ENCODE measurements around the gene CDH6.

CDH6 gene

GRCh38 chr5:31208043-31208442 lies 14.6 kb downstream of the CDH6 start:
- no peak for DNase-seq

GRCh38 chr5:31209334-31209733 lies 15.8 kb downstream of the CDH6 start:
- no peak for DNase-seq

GRCh38 chr5:31211098-31211497 lies 17.6 kb downstream of the CDH6 start:
- DNase-seq: no peak

DNA sequence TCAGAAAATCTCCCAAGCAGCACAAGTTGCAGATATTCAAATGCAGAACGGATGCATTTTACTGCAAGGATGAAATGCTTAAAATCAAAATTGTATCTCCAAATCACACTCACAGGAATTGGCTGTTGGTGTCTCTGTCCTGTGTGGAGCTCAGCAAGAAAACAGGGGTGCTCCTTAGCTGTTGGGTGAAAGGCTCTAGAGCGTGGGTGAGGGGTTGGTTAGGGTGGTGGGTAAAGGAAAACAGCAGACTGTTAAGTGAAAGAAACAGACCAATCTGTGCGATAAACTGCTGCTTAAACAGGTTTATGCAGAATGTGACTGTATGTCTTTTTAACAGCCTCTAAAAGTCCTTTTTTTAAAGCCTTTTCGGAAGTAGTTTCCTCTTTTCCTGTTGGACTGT lies 19.8 kb downstream of the CDH6 start:
- DNase-seq: no peak

DNA sequence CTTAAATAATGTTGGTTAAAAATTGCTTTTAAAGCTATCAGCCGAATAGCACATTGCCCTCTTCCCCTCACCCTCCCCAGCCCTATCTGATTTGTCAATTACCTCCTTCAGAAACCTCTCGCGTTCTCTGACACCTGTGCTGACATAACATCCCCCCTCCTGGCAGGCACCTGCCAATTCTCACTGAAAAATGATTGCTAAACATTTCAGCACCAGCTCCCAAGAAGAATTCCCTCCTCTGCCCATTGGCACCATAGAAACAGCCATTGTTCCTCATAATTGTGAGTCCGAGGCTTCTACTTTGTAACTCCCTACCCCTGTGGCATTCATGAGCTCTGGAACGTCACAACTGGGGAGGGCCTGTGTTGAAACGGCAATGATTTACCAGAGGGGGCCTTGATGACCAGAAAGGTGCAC lies 20.2 kb downstream of the CDH6 start:
- DNase-seq: no peak

- no peak for DNase-seq
Observed at GRCh38 chr5:31214229-31214628, 20.7 kb downstream of the CDH6 start.

- no peak for DNase-seq
Observed at GRCh38 chr5:31215236-31215635, 21.8 kb downstream of the CDH6 start.

DNA sequence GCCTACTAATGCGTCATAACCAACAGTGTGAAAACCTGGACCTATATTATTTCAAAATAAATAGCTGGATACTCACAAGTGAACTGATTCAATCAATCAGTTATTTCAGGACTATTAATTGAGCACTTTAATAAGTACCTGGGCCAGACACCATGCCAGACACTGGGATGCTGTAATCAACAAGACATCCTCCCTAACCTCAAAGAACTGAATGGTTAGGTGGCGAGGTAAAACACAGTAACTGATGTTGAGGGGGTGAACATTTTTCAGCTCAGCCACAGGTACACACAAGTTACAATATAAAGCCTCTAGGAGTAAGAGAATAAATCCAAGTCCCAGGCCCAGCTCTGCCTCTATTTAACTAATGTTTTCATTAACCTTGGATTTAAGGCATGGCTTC lies 24.0 kb downstream of the CDH6 start:
- DNase-seq: no peak

DNA sequence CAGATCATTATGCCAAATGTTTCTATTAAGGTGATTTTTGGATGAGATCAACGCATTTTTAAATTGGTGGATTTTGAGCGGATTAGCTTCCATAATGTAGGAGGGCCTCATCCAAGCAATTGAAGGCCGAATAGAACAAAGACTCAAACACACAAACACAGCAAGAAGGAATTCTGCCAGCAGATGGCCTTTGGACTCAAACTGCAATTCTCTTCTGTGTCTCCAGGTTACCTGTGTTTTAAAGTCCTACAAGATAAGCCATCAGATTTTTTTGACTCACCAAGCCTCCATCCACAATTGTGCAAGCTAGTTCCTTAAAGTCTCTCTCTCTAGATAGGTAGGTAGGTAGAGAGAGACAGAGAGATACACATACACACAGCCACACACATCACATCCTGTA lies 25.5 kb downstream of the CDH6 start:
- DNase-seq: no peak

DNA sequence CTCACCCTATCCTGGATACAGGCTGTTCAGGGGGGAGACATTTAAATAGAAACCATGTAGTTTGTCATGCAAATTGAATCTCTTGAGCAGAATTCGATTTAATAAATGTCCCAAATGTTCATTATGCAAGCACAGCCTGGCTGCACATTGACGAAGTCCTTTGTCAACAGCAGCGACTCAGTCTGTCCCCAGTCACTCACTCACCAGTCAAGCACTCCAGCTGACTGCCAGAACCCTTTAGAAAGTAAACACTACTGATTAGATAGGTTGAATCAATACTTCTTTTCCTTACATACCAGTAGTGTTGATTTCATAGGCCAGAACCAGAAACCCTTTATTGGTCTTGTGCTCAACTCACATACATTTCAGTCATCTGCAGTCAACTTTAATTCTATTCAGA lies 27.5 kb downstream of the CDH6 start:
- no peak for DNase-seq

- DNase-seq: no peak
Observed at GRCh38 chr5:31225118-31225517, 31.6 kb downstream of the CDH6 start.

DNA sequence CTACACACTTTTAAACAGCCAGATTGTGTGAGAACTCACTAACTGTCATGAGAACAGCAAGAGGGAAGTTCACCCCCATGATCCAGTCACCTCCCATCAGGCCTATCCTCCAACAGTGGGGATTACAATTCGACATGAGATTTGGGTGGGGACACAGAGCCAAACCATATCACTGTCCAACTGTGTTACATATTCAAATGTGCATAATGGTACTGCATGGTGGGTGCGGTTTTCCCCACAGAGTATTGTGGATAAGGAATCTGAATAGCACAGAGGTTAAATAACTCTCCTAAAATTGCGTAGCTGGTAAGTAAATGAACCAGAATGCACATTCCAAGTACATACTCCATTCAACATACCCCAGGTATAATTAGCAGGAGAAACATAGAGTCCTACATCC lies 32.1 kb downstream of the CDH6 start:
- DNase-seq: no peak

DNA sequence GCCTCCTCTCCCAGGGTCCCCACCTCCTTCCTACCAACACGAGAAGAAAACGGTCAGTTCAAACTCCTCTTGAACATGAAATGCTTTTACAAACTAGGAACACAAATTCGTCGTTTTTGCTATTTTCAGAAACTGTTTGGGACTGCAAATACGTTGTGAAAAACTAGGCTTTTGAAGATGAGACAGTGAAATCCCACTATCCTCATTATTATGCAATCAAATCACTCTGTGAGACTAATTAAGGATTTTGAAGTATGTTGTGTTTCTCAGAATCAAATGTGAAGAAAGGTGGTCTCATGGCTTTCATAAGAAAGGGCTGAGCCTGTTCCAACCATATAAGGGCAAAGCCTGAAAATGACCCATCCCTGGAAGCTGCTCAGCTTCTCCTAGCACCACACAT lies 33.2 kb downstream of the CDH6 start:
- no peak for DNase-seq

DNA sequence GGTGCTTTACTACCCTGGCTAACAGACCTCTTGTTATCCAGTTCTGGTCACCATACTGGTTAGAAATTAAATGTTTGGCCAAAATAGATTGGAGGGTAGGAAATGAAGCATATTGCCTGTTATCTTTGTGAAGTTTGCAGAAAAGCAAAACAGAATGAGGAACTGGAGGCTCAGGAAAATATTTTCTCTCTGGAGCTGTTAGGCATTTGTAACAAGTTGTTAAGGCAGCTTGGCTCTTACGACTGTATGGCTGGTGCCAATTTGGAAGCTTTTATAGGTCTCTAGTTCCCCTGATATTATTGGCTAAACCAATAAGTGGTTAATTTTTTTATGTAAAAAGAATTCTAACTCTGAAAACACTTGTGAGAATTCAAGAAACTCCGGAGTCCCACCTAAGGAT lies 35.8 kb downstream of the CDH6 start:
- no peak for DNase-seq

GRCh38 chr5:31231177-31231838 lies 37.8 kb downstream of the CDH6 start:
- no peak for DNase-seq

- no peak for DNase-seq
Observed at GRCh38 chr5:31232273-31232888, 38.9 kb downstream of the CDH6 start.

DNA sequence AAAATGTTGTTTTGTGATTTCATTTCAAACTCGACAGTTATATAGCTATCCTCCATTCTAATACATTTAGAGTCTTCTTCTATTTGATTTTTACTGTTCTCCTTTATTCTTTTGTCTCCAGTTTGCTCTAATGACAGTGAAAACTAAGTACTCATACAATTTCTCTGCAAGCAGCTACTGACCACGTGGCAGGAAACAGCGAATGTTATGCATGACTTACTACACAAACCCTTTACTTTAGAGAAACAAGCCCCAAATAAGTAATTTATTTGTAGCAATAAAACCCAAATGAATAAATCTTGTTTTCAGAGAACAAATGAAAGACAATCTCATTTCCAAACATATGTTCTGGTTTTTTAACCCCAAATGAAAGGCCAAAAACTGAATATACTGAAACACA lies 41.9 kb downstream of the CDH6 start:
- no peak for DNase-seq

DNA sequence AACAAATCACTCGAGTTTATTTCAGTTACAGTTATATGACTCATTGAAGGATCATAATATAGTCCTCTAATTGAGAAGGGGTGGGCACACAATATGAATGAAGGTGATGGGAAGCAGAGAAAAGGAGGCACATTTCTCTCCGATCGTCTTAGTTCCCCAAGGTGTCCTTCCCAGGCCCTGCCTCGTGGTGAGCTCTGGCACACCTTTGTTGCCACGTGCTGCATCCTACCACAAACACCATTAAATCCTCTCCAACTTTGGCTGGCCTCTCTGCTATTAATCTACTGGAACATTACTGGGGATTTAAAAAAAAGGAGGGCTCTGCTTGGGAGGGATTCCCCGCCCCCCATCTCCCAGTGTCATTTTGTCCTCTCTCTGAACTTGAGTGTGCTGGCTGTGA lies 42.9 kb downstream of the CDH6 start:
- DNase-seq: no peak

- DNase-seq: no peak
Observed at GRCh38 chr5:31237174-31237573, 43.7 kb downstream of the CDH6 start.

DNA sequence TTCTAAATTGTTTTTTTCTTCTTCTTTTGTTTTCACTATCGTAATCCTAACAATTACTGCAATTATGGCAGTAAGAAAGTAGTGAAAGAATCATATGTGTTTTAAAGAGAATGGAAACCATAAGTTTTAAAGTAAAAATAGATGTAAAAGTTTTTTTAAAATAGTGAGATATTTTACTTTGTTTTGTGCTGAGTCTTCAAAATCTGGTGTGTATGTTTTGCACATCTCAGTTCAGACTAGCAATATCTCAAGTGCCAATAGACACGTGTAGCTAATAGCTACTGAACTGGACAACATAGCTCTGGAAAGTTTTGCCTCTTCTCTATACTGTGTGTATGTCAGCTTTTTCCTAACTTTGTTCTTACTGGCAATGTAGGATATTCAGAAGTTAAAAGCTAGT lies 45.0 kb downstream of the CDH6 start:
- DNase-seq: no peak

- no peak for DNase-seq
Observed at GRCh38 chr5:31244921-31245320, 51.4 kb downstream of the CDH6 start.

- no peak for DNase-seq
Observed at GRCh38 chr5:31247381-31247780, 53.9 kb downstream of the CDH6 start.

DNA sequence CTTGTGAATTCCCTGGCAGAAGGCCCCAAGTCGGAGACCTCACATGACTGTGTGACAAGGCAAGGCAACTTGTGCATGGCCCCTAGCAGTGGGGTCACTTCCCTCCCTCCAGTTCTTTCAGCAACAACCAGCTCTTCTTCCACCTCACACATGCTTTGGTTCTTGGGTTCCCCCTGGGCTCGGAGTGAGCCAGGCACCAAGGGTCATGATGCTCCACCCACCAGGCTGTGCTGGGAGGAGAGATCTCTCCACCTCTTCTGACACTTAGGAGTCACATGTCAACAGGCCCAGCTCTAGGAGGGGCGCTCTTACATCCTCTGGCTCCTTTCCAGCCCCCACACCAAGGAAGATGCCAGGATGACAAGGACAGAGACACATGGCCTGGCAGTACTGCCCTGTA lies 56.7 kb downstream of the CDH6 start:
- DNase-seq: no peak

DNA sequence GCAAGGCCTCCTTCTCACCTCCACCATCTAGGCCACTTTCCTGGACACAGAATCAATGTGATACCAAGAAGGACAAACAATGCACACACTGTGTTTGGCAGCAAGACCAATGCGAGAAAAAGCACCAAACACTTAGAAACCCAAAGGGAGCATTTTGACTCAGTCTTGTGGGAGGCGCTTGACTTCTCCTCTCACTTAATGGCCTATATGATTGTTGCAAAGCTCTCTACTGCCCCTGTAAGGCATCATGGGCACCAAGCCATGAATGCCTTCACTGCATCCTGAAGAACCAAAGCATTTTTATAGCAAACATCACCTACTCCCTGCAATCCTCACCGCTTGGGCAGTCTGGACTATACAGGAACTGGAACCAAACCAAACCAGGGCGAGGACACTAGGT lies 57.5 kb downstream of the CDH6 start:
- no peak for DNase-seq

DNA sequence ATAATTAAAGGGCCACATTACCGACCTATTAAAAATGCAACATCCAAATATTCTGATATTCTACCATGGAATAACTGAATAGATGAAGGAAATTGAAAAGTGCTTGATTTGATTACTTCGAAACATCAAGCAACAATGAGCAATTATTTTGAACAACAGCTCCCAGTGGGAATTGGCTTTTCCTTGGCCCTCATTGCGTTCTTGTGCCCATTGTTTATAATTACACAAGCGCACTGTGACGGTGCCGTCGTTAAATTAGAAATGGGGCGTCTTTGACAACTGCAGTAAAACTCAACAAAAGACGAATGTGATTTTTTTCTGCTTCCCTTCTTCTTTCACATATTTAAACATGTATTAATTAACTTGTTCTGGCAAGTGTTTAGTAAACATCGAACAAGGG lies 61.6 kb downstream of the CDH6 start:
- no peak for DNase-seq
